ENCODE results near the gene YPEL3. TPM values are rescaled to one million over a fixed set of nuclear protein-coding genes. Genes with fewer than 3 reads are reported as not detected.

The YPEL3 gene
- total RNA-seq, 1 donor from 2014 or later = 6.8 TPM

DNA sequence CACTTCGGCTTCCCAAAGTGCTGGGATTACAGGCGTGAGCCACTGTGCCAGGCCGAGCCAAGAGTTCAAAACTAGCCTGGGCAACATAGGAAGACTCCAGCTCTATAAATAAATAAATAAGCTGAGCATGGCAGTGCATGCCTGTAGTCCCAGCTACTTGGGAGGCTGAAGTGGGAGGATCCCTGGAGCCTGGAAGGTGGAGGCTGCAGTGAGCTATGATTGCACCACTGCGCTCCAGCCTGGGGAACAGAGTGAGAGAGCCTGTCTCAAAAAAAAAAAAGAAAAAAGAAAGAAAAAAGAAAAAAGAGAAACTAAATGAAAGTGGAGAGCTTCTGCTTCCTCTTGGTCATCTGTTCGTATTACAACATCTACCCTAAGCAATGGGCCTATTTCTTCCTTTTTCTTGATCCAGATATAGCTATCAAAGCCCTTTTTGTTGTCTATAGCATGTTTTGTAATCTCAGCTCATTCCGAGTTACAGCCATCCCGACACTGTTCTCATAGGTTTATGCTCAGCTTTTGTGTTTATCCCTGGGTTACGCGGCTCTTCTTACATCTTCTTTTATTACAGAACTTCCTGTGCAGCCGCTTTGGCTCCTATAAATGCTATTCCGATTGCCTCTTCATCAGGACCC is 41.1 kb upstream of the YPEL3 start:
- no peak for DNase-seq (ENCODE audit: low spot score)
- no peak overlapping the region for H3K4me3 Mint-ChIP-seq
- H3K27ac ChIP-seq = no peak overlapping the region
- H3K4me2 ChIP-seq = no peak overlapping the region
- H3K9ac ChIP-seq = no peak overlapping the region
- no peak overlapping the region for H3K4me3 ChIP-seq
- no peaks in the 10 kb centered on the region for H3F3A ChIP-seq (ENCODE audit: low read depth)
- no peaks in the 10 kb centered on the region for H3K9me3 ChIP-seq (ENCODE audit: low read depth)
- no peak overlapping the region for H2AFZ ChIP-seq (replicated peaks)
- H3K27me3 Mint-ChIP-seq (ENCODE audit: insufficient read depth, low read depth) = peaks cover 12% of the 10 kb centered on the region
- no peaks in the 10 kb centered on the region for H3K36me3 Mint-ChIP-seq
- no peak overlapping the region for H3K27ac Mint-ChIP-seq
- H3K79me2 ChIP-seq (ENCODE audit: low read depth) = no peaks in the 10 kb centered on the region
- no peaks in the 10 kb centered on the region for H3K36me3 ChIP-seq
- no peaks in the 10 kb centered on the region for H4K20me1 ChIP-seq (ENCODE audit: low read depth)
- no peak for TF ChIP-seq EZH2 (IDR thresholded peaks at IDR 0.05)
- no peak for TF ChIP-seq EZH2phosphoT487 (IDR thresholded peaks at IDR 0.05)
- TF ChIP-seq, protein P1, sequence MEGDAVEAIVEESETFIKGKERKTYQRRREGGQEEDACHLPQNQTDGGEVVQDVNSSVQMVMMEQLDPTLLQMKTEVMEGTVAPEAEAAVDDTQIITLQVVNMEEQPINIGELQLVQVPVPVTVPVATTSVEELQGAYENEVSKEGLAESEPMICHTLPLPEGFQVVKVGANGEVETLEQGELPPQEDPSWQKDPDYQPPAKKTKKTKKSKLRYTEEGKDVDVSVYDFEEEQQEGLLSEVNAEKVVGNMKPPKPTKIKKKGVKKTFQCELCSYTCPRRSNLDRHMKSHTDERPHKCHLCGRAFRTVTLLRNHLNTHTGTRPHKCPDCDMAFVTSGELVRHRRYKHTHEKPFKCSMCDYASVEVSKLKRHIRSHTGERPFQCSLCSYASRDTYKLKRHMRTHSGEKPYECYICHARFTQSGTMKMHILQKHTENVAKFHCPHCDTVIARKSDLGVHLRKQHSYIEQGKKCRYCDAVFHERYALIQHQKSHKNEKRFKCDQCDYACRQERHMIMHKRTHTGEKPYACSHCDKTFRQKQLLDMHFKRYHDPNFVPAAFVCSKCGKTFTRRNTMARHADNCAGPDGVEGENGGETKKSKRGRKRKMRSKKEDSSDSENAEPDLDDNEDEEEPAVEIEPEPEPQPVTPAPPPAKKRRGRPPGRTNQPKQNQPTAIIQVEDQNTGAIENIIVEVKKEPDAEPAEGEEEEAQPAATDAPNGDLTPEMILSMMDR (IDR thresholded peaks at IDR 0.05) = no peak
- no peaks in the 10 kb centered on the region for H3K4me1 ChIP-seq
- no peaks in the 10 kb centered on the region for H3K27me3 ChIP-seq
- peaks cover 2% of the 10 kb centered on the region for H3K9me3 Mint-ChIP-seq
- no peaks in the 10 kb centered on the region for H3K4me1 Mint-ChIP-seq

DNA sequence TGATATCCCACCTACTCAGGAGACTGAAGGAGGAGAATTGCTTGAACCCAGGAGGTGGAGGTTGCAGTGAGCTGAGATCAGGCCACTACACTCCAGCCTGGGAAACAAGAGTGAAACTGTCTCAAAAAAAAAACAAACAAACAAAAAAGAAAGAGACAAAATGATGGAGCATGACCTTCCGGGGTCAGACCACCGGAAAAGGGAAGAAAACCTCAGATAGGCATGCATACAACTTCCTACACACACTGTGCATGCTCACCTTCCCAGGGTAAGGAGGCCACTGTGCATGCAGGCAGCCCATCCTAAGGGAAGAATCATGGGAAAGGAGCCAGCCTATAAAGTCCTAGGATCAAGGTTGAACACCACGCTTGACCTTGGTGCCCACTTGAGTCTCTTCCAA is 36.6 kb upstream of the YPEL3 start:
- H3K36me3 Mint-ChIP-seq = no peaks in the 10 kb centered on the region
- no peaks in the 10 kb centered on the region for H3K36me3 ChIP-seq

DNA sequence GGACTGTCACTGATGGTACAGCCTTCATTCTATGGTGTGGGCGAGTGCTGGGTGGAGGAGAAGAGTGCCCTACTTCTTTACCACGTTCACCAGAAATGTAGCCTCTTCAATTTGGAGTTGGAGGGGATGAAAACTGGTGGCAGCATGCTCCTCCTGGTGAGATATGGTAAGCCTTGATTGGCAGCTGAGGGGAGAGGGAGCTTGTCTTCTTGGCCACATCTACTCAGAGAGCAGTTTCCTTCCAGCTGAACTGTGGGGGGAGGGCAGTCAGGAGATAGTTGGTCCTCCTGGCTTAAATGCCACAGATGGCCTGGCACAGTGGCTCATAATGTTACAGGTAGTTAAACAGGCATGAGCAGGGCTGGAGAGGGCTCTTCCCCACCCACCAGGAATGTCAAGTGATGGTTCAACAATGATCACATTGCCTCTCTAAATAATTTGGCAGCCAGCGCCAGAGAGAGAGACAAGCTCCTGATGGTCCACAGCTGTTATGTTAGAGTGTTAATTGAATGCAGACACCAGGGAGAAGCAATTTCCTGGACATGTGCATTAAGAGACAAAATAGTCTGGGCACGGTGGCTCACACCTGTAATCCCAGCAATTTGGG is 36.0 kb upstream of the YPEL3 start:
- no peak overlapping the region for H3K27ac Mint-ChIP-seq
- H3K27me3 Mint-ChIP-seq (ENCODE audit: insufficient read depth, low read depth) = peaks cover 7% of the 10 kb centered on the region
- no peak for DNase-seq (ENCODE audit: low spot score)
- H3K9me3 ChIP-seq (ENCODE audit: low read depth) = no peaks in the 10 kb centered on the region
- H3K27ac ChIP-seq = no peak overlapping the region
- no peaks in the 10 kb centered on the region for H3K4me1 Mint-ChIP-seq
- no peaks in the 10 kb centered on the region for H4K20me1 ChIP-seq (ENCODE audit: low read depth)
- no peaks in the 10 kb centered on the region for H3K36me3 Mint-ChIP-seq
- no peaks in the 10 kb centered on the region for H3K27me3 ChIP-seq
- H3K9me3 Mint-ChIP-seq = peaks cover 2% of the 10 kb centered on the region
- no peaks in the 10 kb centered on the region for H3F3A ChIP-seq (ENCODE audit: low read depth)
- no peaks in the 10 kb centered on the region for H3K79me2 ChIP-seq (ENCODE audit: low read depth)
- H2AFZ ChIP-seq (replicated peaks) = no peak overlapping the region
- H3K4me2 ChIP-seq = no peak overlapping the region
- no peak overlapping the region for H3K9ac ChIP-seq
- H3K4me1 ChIP-seq = no peaks in the 10 kb centered on the region
- H3K4me3 Mint-ChIP-seq = no peak overlapping the region
- TF ChIP-seq EZH2phosphoT487 (IDR thresholded peaks at IDR 0.05) (no peak), EZH2 (IDR thresholded peaks at IDR 0.05) (no peak)
- TF ChIP-seq, protein P1 (IDR thresholded peaks at IDR 0.05) = no peak
- no peaks in the 10 kb centered on the region for H3K36me3 ChIP-seq
- H3K4me3 ChIP-seq = no peak overlapping the region

More for the DNA sequence above, 36.6 kb upstream of the YPEL3 start:
- Histone ChIP-seq H3K79me2 (ENCODE audit: low read depth) (no peaks in the 10 kb centered on the region), H3K9me3 (ENCODE audit: low read depth) (no peaks in the 10 kb centered on the region), H2AFZ (replicated peaks) (no peak overlapping the region), H4K20me1 (ENCODE audit: low read depth) (no peaks in the 10 kb centered on the region), H3F3A (ENCODE audit: low read depth) (no peaks in the 10 kb centered on the region), H3K27me3 (no peaks in the 10 kb centered on the region), H3K4me1 (no peaks in the 10 kb centered on the region), H3K4me2 (no peak overlapping the region), H3K27ac (no peak overlapping the region), H3K4me3 (no peak overlapping the region), H3K9ac (no peak overlapping the region)
- Mint-ChIP-seq H3K4me3 (no peak overlapping the region), H3K27ac (no peak overlapping the region), H3K27me3 (ENCODE audit: insufficient read depth, low read depth) (peaks cover 7% of the 10 kb centered on the region), H3K4me1 (no peaks in the 10 kb centered on the region), H3K9me3 (peaks cover 2% of the 10 kb centered on the region)
- TF ChIP-seq EZH2phosphoT487 (IDR thresholded peaks at IDR 0.05) = no peak
- TF ChIP-seq, protein P1 (IDR thresholded peaks at IDR 0.05) = no peak
- no peak for TF ChIP-seq EZH2 (IDR thresholded peaks at IDR 0.05)
- no peak for DNase-seq (ENCODE audit: low spot score)

Data from neural progenitor cell (in vitro differentiated cells).